Heart left ventricle (tissue), 13 donors: ENCODE data around the gene RBPJL.

Experiments used
- POLR2A ChIP-seq, 2 donors: fragments of 450-650 bp; IDR thresholded peaks; one replicate each; pipeline ENCODE4 v1.6.1; 2017; ENCODE audit warnings: antibody characterized with exemption in 2 of 2, mild to moderate bottlenecking in 2 of 2, moderate library complexity in 2 of 2
- TF ChIP-seq, protein P1 (sequence below), 12 donors: fragments of 200-600 bp; sonication (generic) in 4 of 12; IDR thresholded peaks; one replicate each; pipeline versions ENCODE4 v1.5.0 to v1.8.0; 2018 to 2022; ENCODE audit warnings: antibody characterized with exemption in 12 of 12, mild to moderate bottlenecking in 5 of 12
- donor health status: ischemic (EF 13 %, LVEDD 7.1; RV severe dilation, severe dysfunction).
- donor health status: DM: no; HTN: yes; CAD: no.
- donor health status: DM: no; HTN: no; CAD: no.
- donor health status: ischemic (EF 25% LVEDD 6.9; RV normal size, moderate dysfunction).
- donor health status: ischemic (EF 25% LVEDD 5.7; RV mildly dilated, moderate dysfunction).
- donor health status: ischemic (EF 35%, LVEDD 5.7; RV mildly dilated, moderate dysfunction).
- donor health status: nonischemic (EF 11% LVEDD 7.7; RV severe dilation, severe dysfunction).
- donor health status: DM: yes; HTN: yes; CAD: no.
- donor health status: PGD.
- donor health status: ischemic (EF 29% LVEDD 5.4; RV normal size, mild dysfunction).
- donor health status: nonischemic (EF 23%, LVEDD 6.1; RV moderate dilation, normal function).

- TF ChIP-seq, protein P1, sequence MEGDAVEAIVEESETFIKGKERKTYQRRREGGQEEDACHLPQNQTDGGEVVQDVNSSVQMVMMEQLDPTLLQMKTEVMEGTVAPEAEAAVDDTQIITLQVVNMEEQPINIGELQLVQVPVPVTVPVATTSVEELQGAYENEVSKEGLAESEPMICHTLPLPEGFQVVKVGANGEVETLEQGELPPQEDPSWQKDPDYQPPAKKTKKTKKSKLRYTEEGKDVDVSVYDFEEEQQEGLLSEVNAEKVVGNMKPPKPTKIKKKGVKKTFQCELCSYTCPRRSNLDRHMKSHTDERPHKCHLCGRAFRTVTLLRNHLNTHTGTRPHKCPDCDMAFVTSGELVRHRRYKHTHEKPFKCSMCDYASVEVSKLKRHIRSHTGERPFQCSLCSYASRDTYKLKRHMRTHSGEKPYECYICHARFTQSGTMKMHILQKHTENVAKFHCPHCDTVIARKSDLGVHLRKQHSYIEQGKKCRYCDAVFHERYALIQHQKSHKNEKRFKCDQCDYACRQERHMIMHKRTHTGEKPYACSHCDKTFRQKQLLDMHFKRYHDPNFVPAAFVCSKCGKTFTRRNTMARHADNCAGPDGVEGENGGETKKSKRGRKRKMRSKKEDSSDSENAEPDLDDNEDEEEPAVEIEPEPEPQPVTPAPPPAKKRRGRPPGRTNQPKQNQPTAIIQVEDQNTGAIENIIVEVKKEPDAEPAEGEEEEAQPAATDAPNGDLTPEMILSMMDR (IDR thresholded peaks at IDR 0.05) = no peak
- peak in 1 of 2 donors; percentile 42 for TF ChIP-seq POLR2A (IDR thresholded peaks at IDR 0.05)
Measured at GRCh38 chr20:45358282-45359068, 51.8 kb downstream of the RBPJL start.
